Fibroblast of villous mesenchyme (primary cell): ENCODE data around the gene DRD4. TPM values are rescaled to one million over a fixed set of nuclear protein-coding genes. Genes with fewer than 3 reads are reported as not detected.

Source experiments
- DNase-seq: peaks from one replicate; pipeline ENCODE4 v3.0.0-alpha.2; 2010; ENCODE audit warnings: low read depth
- H3K4me3 ChIP-seq: 2 replicates; pipeline ENCODE4 v1.5.1; 2011; ENCODE audit warnings: low read depth, mild to moderate bottlenecking, low read length
- CTCF ChIP-seq: IDR thresholded peaks from 2 replicates; pipeline ENCODE4 v1.5.1; 2012; ENCODE audit warnings: low read depth, mild to moderate bottlenecking, low read length; ENCODE audit not compliant: insufficient read depth
- total RNA-seq: library from RNA; depleted of rRNA; stranded (reverse); fragments of >200 nt; gene quantifications from 2 replicates; pipeline ENCODE4 v1.2.3, GENCODE V29; 2012

The DRD4 gene
- total RNA-seq, 1 donor, result not detected

DNA sequence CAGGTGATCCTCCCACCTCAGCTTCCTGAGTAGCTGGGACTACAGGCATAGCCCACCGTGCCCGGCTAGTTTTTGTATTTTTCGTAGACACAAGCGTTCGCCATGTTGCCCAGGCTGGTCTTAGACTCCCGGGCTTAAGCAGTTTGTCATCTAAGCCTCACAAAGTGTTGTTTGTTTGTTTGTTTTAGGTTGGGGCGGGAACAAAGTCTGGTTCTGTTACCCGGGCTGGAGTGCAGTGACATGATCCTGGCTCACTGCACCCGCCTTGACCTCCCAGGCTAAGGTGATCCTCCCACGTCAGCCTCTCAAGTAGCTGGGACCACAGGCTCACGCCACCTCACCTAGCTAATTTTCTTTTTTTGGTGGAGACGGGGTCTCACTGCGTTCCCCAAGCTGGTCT, 33.9 kb upstream of the DRD4 start:
- TF ChIP-seq CTCF, result no peak
- DNase-seq, result no peak

DNA sequence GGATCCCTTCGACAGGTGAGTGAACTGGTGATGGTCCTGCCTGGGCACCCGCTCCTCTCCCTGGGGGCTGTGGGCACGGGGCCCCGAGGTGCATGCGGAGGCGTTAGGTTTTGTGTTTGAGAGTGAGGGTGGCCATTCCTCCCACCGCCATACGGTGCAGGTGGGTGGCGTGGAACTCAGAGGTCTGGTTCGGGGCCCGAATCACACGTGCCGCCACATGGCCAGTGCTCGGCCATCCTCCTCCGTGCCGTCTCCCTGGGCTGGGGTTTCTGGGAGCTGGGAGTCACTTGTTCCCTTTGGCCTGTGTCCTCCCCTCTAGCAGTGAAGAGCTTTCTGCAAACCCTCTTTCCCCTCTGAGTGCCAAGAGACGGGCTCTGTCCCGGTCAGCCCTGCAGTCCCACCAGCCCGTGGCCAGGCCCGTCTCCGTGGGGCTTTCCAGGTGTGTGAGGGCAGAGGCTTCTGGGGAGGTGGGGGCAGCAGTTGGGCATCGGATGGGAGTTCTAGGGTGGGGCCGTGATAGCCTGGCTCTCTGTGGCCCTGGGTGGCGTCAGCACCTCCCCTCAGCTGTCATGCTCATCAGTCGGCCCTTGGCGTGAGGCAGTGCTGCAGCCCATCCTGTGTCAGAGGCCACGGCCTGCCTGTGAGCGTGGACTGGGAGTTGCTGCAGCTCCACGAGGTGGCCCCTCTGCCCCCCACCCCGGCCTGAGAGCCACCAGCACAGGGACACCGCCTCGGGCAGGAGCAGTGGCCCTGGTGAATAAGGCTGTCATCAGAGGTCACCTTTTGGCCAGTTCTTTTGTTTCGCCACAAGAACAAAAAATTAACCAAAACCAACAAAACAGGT, 31.6 kb upstream of the DRD4 start:
- no peak for TF ChIP-seq CTCF
- H3K4me3 ChIP-seq, result no peak overlapping the region
- DNase-seq, result no peak

More for the DNA sequence above, 33.9 kb upstream of the DRD4 start:
- no peak overlapping the region for H3K4me3 ChIP-seq

GRCh38 chr11:606245-606644, 30.8 kb upstream of the DRD4 start:
- no peak overlapping the region for H3K4me3 ChIP-seq
- DNase-seq, result peak; percentile 71
- TF ChIP-seq CTCF, result no peak

- TF ChIP-seq CTCF, result no peak
- DNase-seq, result no peak
- no peak overlapping the region for H3K4me3 ChIP-seq
Observed at GRCh38 chr11:607020-607780, 29.9 kb upstream of the DRD4 start.

DNA sequence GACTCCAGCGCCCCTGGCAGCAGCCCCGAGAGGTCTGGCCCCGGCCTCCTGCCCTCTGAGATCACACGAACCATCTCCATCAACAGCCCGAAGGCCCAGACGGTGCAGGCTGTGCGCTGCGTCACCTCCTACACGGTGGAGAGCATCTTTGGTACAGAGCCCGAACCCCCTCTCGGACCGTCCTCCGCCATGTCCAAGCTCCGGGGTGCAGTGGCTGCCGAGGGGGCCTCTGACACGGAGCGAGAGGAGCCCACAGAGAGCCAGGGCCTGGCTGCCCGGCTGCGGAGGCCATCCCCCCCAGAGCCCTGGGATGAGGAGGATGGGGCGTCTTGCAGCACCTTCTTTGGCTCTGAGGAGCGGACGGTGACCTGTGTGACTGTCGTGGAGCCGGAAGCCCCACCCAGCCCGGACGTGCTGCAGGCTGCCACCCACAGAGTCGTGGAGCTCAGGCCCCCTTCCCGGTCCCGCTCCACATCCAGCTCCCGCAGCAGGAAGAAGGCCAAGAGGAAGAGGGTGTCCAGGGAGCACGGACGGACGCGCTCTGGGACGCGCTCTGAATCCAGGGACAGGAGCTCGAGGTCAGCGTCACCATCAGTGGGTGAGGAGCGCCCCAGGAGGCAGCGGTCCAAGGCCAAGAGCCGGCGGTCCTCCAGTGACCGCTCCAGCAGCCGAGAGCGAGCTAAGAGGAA, 29.0 kb upstream of the DRD4 start:
- no peak for TF ChIP-seq CTCF
- DNase-seq, result no peak

DNA sequence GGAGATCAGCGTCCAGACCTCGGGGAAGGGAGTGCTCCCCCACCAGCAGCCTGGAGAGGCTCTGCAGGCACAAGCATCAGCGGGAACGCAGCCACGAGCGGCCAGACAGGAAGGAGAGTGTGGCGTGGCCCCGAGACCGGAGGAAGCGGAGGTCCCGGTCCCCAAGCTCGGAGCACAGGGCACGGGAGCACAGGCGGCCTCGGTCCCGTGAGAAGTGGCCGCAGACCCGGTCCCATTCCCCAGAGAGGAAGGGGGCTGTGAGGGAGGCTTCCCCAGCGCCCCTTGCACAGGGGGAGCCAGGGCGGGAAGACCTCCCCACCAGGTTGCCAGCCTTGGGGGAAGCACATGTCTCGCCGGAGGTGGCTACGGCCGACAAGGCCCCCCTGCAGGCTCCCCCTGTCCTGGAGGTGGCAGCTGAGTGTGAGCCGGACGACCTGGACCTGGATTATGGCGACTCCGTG, 28.2 kb upstream of the DRD4 start:
- DNase-seq, result no peak
- no peak for TF ChIP-seq CTCF
- no peak overlapping the region for H3K4me3 ChIP-seq

More for the DNA sequence above, 29.0 kb upstream of the DRD4 start:
- H3K4me3 ChIP-seq, result no peak overlapping the region
